ENCODE results near the gene CNKSR3.

DNA sequence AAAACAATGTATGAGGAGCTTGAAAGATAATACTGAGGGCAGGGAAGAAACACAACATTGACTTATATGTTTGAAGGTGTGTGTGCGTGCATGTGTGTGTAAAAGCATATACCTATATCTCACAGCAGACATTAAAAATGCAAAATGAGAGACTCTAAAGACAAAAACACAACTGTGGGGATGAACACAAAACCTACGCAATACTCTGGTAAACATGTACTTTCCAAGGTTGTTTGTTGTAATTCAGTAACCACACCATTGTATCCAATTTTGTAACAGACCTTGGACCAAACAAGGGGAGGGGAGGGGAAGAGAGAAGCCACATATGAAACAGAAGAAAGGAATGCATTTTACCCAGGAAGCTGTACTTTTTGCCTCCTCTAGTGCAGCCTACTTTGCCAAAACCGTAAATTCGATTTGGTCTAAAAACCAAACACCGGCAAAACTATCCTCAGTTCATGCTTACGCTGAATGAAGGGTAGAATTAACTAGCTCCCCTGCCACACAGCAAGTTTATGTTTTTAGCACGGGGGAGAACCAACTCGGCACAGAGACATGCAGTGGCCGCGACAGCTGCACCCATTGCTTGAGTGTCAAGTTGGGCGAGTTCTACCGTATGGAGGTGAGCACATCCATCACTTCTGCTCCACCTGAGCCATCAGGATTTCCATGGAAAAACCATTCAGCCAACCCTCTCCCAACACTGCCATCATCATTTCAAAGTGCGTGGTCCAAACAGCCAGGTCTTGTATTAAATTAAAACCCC lies 50.0 kb downstream of the CNKSR3 start:
- TF ChIP-seq, protein P1, sequence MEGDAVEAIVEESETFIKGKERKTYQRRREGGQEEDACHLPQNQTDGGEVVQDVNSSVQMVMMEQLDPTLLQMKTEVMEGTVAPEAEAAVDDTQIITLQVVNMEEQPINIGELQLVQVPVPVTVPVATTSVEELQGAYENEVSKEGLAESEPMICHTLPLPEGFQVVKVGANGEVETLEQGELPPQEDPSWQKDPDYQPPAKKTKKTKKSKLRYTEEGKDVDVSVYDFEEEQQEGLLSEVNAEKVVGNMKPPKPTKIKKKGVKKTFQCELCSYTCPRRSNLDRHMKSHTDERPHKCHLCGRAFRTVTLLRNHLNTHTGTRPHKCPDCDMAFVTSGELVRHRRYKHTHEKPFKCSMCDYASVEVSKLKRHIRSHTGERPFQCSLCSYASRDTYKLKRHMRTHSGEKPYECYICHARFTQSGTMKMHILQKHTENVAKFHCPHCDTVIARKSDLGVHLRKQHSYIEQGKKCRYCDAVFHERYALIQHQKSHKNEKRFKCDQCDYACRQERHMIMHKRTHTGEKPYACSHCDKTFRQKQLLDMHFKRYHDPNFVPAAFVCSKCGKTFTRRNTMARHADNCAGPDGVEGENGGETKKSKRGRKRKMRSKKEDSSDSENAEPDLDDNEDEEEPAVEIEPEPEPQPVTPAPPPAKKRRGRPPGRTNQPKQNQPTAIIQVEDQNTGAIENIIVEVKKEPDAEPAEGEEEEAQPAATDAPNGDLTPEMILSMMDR (IDR thresholded peaks at IDR 0.05; ENCODE audit: poor library complexity, severe bottlenecking), result no peak
- TF ChIP-seq RAD21 (conservative IDR thresholded peaks at IDR 0.05) (no peak), EP300 (conservative IDR thresholded peaks at IDR 0.05; ENCODE audit: poor library complexity, severe bottlenecking) (no peak), POLR2AphosphoS5 (IDR thresholded peaks at IDR 0.05) (no peak), EZH2 (IDR thresholded peaks at IDR 0.05; ENCODE audit: borderline replicate concordance, insufficient read depth, low read length, poor library complexity, severe bottlenecking) (no peak), TAF1 (IDR thresholded peaks at IDR 0.05; ENCODE audit: low read depth) (no peak), MXI1 (conservative IDR thresholded peaks at IDR 0.05; ENCODE audit: poor library complexity, severe bottlenecking) (no peak), SMC3 (conservative IDR thresholded peaks at IDR 0.05; ENCODE audit: poor library complexity) (no peak)
- TF ChIP-seq, protein P2, sequence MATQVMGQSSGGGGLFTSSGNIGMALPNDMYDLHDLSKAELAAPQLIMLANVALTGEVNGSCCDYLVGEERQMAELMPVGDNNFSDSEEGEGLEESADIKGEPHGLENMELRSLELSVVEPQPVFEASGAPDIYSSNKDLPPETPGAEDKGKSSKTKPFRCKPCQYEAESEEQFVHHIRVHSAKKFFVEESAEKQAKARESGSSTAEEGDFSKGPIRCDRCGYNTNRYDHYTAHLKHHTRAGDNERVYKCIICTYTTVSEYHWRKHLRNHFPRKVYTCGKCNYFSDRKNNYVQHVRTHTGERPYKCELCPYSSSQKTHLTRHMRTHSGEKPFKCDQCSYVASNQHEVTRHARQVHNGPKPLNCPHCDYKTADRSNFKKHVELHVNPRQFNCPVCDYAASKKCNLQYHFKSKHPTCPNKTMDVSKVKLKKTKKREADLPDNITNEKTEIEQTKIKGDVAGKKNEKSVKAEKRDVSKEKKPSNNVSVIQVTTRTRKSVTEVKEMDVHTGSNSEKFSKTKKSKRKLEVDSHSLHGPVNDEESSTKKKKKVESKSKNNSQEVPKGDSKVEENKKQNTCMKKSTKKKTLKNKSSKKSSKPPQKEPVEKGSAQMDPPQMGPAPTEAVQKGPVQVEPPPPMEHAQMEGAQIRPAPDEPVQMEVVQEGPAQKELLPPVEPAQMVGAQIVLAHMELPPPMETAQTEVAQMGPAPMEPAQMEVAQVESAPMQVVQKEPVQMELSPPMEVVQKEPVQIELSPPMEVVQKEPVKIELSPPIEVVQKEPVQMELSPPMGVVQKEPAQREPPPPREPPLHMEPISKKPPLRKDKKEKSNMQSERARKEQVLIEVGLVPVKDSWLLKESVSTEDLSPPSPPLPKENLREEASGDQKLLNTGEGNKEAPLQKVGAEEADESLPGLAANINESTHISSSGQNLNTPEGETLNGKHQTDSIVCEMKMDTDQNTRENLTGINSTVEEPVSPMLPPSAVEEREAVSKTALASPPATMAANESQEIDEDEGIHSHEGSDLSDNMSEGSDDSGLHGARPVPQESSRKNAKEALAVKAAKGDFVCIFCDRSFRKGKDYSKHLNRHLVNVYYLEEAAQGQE (IDR thresholded peaks at IDR 0.05; ENCODE audit: borderline replicate concordance), result no peak

Data from neural cell (in vitro differentiated cells).